Mesenchymal stem cell (in vitro differentiated cells and primary cell): ENCODE results near the gene RIF1.
A peak's percentile ranks its signal among the peaks of the same experiment; 100 is the strongest.

ENCODE experiments used
- DNase-seq: peaks from one replicate; pipeline ENCODE4 v3.0.0-alpha.2; 2013
- H2AFZ ChIP-seq: one replicate; pipeline ENCODE4 v1.6.1; 2013; ENCODE audit warnings: low read depth, mild to moderate bottlenecking, control low read depth, inconsistent platforms, low read length, moderate library complexity
- H2AK5ac ChIP-seq: 2 replicates; pipeline ENCODE4 v1.6.1; 2013; ENCODE audit warnings: low read length, moderate library complexity, mild to moderate bottlenecking, inconsistent platforms; ENCODE audit not compliant: severe bottlenecking
- H2BK120ac ChIP-seq: one replicate; pipeline ENCODE4 v1.6.1; 2013; ENCODE audit warnings: low read depth, mild to moderate bottlenecking, inconsistent platforms, low read length, moderate library complexity
- H2BK12ac ChIP-seq, 2 experiments: one replicate each; pipeline ENCODE4 v1.6.1; 2013; ENCODE audit warnings: inconsistent platforms in 2 of 2, low read length in 2 of 2, mild to moderate bottlenecking in 2 of 2, moderate library complexity in 2 of 2, control low read depth in 1 of 2
- H2BK15ac ChIP-seq: one replicate; pipeline ENCODE4 v1.6.1; 2013; ENCODE audit warnings: mild to moderate bottlenecking, low read depth, inconsistent platforms; ENCODE audit not compliant: poor library complexity, severe bottlenecking
- H2BK5ac ChIP-seq: 2 replicates; pipeline ENCODE4 v1.6.1; 2013; ENCODE audit warnings: low read depth, mild to moderate bottlenecking, low read length, control low read depth, inconsistent platforms; ENCODE audit not compliant: poor library complexity, severe bottlenecking
- H3K14ac ChIP-seq, 2 experiments: one replicate each; pipeline ENCODE4 v1.6.1; 2013; ENCODE audit warnings: inconsistent platforms in 2 of 2, low read length in 2 of 2, control low read depth in 1 of 2, mild to moderate bottlenecking in 1 of 2, moderate library complexity in 1 of 2
- H3K18ac ChIP-seq, 2 experiments: one replicate each; pipeline ENCODE4 v1.6.1; 2013; ENCODE audit warnings: inconsistent platforms in 2 of 2, low read length in 2 of 2, control low read depth in 1 of 2, low read depth in 1 of 2, mild to moderate bottlenecking in 1 of 2
- H3K23ac ChIP-seq, 2 experiments: one replicate each; pipeline ENCODE4 v1.6.1; 2013; ENCODE audit warnings: inconsistent platforms in 2 of 2, low read length in 2 of 2, mild to moderate bottlenecking in 2 of 2, moderate library complexity in 2 of 2, control low read depth in 1 of 2
- H3K27ac ChIP-seq: 2 replicates; pipeline ENCODE4 v1.5.1; 2013; ENCODE audit warnings: mild to moderate bottlenecking, moderate library complexity, low read length, control low read depth, inconsistent platforms; ENCODE audit not compliant: poor library complexity, severe bottlenecking
- H3K27me3 ChIP-seq, 2 experiments: 2 replicates each; pipeline versions ENCODE4 v1.6.1 to v1.7.0; 2013; ENCODE audit warnings: low read length in 2 of 2, mild to moderate bottlenecking in 2 of 2, moderate library complexity in 2 of 2, control low read depth in 1 of 2, inconsistent platforms in 1 of 2; ENCODE audit not compliant: control insufficient read depth in 1 of 2, insufficient read depth in 1 of 2
- H3K36me3 ChIP-seq, 2 experiments: 2 replicates each; pipeline versions ENCODE4 v1.6.1 to v1.7.0; 2013; ENCODE audit warnings: low read length in 2 of 2, control low read depth in 1 of 2, inconsistent platforms in 1 of 2, low read depth in 1 of 2, mild to moderate bottlenecking in 1 of 2; ENCODE audit not compliant: insufficient read depth in 2 of 2, control insufficient read depth in 1 of 2
- H3K4ac ChIP-seq, 2 experiments: one replicate each; pipeline ENCODE4 v1.6.1; 2013; ENCODE audit warnings: inconsistent platforms in 2 of 2, low read length in 2 of 2, mild to moderate bottlenecking in 2 of 2, moderate library complexity in 2 of 2, control low read depth in 1 of 2, low read depth in 1 of 2
- H3K4me1 ChIP-seq: 2 replicates; pipeline ENCODE4 v1.6.1; 2013; ENCODE audit warnings: low read depth, low read length, control low read depth; ENCODE audit not compliant: control insufficient read depth, insufficient read depth
- H3K4me2 ChIP-seq: 2 replicates; pipeline ENCODE4 v1.6.1; 2013; ENCODE audit warnings: low read length, mild to moderate bottlenecking, inconsistent platforms; ENCODE audit not compliant: poor library complexity, severe bottlenecking
- H3K4me3 ChIP-seq, 2 experiments: 2 replicates each; pipeline versions ENCODE4 v1.5.1 to v1.7.0; 2013; ENCODE audit warnings: low read length in 2 of 2, mild to moderate bottlenecking in 2 of 2, control low read depth in 1 of 2, low read depth in 1 of 2; ENCODE audit not compliant: insufficient read depth in 1 of 2
- H3K79me1 ChIP-seq: replicated peaks from 2 replicates; pipeline ENCODE4 v1.6.1; 2013; ENCODE audit warnings: mild to moderate bottlenecking, control low read depth, low read length, inconsistent platforms; ENCODE audit not compliant: poor library complexity, severe bottlenecking
- H3K9ac ChIP-seq: 2 replicates; pipeline ENCODE4 v1.7.0; 2013; ENCODE audit warnings: mild to moderate bottlenecking, low read length, moderate library complexity
- H3K9me3 ChIP-seq: 2 replicates; pipeline ENCODE4 v1.7.0; 2013; ENCODE audit warnings: mild to moderate bottlenecking, low read length; ENCODE audit not compliant: control insufficient read depth
- H4K8ac ChIP-seq: one replicate; pipeline ENCODE4 v1.6.1; 2013; ENCODE audit warnings: inconsistent platforms, mild to moderate bottlenecking, low read length, moderate library complexity
- H4K91ac ChIP-seq: one replicate; pipeline ENCODE4 v1.6.1; 2013; ENCODE audit warnings: mild to moderate bottlenecking, low read length, inconsistent platforms
- WGBS: methylation state at CpG from one replicate; pipeline ENCODE4 v1.1.7; 2013; ENCODE audit warnings: mixed read lengths; 5-methylcytosine and 5-hydroxymethylcytosine counted together

RIF1 gene

DNA sequence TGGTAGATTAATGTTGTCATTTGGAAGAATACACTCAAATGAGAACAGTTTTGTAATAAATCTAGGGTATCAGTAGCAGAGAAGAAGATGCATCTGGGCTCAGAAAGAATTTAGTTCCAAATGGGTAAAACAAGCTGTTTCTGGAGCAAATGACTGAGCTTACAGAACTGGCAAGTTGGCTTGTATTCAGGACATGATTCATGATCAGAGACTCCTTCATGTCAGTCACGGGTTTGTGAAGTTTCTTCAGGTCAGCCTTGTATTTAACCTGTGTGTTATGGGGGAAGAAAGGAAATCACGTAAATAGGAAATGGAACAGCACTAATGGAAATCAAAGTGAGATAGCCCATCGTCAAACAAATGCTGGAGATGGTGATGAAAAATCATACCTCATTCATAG, 109.1 kb downstream of the RIF1 start:
- WGBS: 100% methylated on average over 2 of the region's 3 CpGs
- no peak for DNase-seq
- no peak overlapping the region for H3K27ac ChIP-seq
- H3K4me2 ChIP-seq: no peak overlapping the region
- no peaks in the 10 kb centered on the region for H3K9me3 ChIP-seq
- no peak overlapping the region for H3K18ac ChIP-seq
- no peak overlapping the region for H3K9ac ChIP-seq
- no peak overlapping the region for H2AK5ac ChIP-seq
- H4K8ac ChIP-seq: no peak overlapping the region
- no peaks in the 10 kb centered on the region for H3K27me3 ChIP-seq
- no peak overlapping the region for H2BK120ac ChIP-seq
- no peak overlapping the region for H2BK5ac ChIP-seq
- H3K36me3 ChIP-seq: no peaks in the 10 kb centered on the region
- H3K14ac ChIP-seq: no peak overlapping the region
- H3K4me1 ChIP-seq: peaks cover 2% of the 10 kb centered on the region
- no peak overlapping the region for H2BK15ac ChIP-seq
- H3K79me1 ChIP-seq: no peaks in the 10 kb centered on the region
- no peak overlapping the region for H2AFZ ChIP-seq
- no peak overlapping the region for H3K4me3 ChIP-seq
- no peak overlapping the region for H4K91ac ChIP-seq
- H2BK12ac ChIP-seq: no peak overlapping the region
- H3K4ac ChIP-seq: no peak overlapping the region
- no peak overlapping the region for H3K23ac ChIP-seq

DNA sequence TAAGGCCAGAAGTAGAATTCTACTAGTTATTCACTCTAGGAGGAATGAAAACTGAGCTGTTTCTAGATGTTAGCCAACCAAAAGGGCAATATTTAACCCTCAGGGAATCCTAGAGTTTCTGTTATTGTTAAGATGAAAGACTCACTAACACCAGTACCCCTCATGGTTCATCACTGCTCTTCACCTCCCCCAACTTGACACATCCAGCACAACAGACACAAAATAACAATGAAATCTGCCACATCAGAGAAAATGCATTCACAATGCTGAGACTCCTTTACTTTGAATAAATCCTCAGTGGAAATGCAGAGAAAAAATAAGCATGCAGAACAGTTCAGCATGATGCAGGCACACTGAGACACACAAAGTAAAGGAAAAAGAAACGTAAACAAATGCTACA, 111.3 kb downstream of the RIF1 start:
- Histone ChIP-seq H3K9ac (no peak overlapping the region), H2BK12ac (no peak overlapping the region), H3K9me3 (no peaks in the 10 kb centered on the region), H3K23ac (no peak overlapping the region), H3K18ac (no peak overlapping the region), H3K14ac (no peak overlapping the region), H3K79me1 (no peaks in the 10 kb centered on the region), H2BK120ac (no peak overlapping the region), H3K4me2 (no peak overlapping the region), H3K36me3 (no peaks in the 10 kb centered on the region), H2BK5ac (no peak overlapping the region), H3K4me3 (no peak overlapping the region), H3K4ac (no peak overlapping the region), H2AFZ (no peak overlapping the region), H4K91ac (no peak overlapping the region), H3K27ac (no peak overlapping the region), H3K27me3 (no peaks in the 10 kb centered on the region), H2AK5ac (no peak overlapping the region), H2BK15ac (no peak overlapping the region), H3K4me1 (peaks cover 2% of the 10 kb centered on the region), H4K8ac (no peak overlapping the region)
- no CpG with 5 or more reads among the region's 1 CpG for WGBS
- DNase-seq: peak; percentile 13

DNA sequence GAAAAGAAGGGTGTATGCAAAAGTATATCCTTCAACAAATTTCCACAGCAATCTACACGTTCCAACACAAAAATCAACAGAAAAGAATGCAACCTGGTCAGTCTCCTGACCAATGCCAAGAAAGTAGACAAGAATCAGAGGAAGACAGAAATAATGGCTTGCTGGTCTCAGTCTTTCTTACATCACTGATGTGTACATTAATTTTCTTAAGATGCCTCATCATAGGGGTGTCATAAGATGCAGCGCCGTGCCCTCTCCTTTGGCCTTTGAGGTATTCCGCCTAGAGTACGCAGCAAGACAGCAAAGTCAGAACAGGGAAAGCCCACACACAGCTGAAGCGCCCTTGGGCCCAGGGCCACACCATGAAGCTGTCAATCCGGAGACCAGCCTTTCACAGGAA, 112.9 kb downstream of the RIF1 start:
- H3K9me3 ChIP-seq: no peaks in the 10 kb centered on the region
- WGBS: 98% methylated on average over 5 of the region's 7 CpGs
- no peak overlapping the region for H2AFZ ChIP-seq
- DNase-seq: no peak
- H4K8ac ChIP-seq: no peak overlapping the region
- no peak overlapping the region for H4K91ac ChIP-seq
- no peak overlapping the region for H3K23ac ChIP-seq
- H3K4me2 ChIP-seq: no peak overlapping the region
- no peak overlapping the region for H3K4ac ChIP-seq
- no peak overlapping the region for H3K18ac ChIP-seq
- no peak overlapping the region for H3K4me3 ChIP-seq
- no peak overlapping the region for H2BK120ac ChIP-seq
- no peaks in the 10 kb centered on the region for H3K27me3 ChIP-seq
- peaks cover 2% of the 10 kb centered on the region for H3K4me1 ChIP-seq
- H3K14ac ChIP-seq: no peak overlapping the region
- no peak overlapping the region for H2BK5ac ChIP-seq
- H2AK5ac ChIP-seq: no peak overlapping the region
- no peaks in the 10 kb centered on the region for H3K36me3 ChIP-seq
- H3K79me1 ChIP-seq: no peaks in the 10 kb centered on the region
- H2BK12ac ChIP-seq: no peak overlapping the region
- no peak overlapping the region for H3K27ac ChIP-seq
- no peak overlapping the region for H3K9ac ChIP-seq
- no peak overlapping the region for H2BK15ac ChIP-seq

DNA sequence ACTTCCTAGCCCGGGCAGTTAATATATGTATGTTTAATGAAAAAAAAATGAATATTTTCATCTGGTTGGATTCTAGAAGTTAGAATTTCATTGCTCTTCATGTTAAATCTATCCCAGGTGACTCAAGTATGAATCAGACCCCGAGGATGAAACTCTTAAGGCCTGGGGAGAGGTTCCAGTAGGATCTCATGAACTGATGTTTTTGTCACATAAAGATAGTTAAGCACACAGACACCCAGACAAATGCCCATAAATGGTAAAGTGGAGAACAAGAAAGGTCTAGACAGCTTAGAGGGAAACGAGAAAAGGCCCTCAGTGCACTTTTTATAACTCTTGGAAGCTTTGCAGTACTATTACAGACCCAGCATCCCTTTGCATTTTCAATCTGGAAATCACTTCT, 114.1 kb downstream of the RIF1 start:
- Histone ChIP-seq H3K27ac (no peak overlapping the region), H3K79me1 (no peaks in the 10 kb centered on the region), H3K9ac (no peak overlapping the region), H3K18ac (no peak overlapping the region), H3K36me3 (no peaks in the 10 kb centered on the region), H3K23ac (no peak overlapping the region), H3K4me3 (no peak overlapping the region), H2BK120ac (no peak overlapping the region), H2BK15ac (no peak overlapping the region), H2AK5ac (no peak overlapping the region), H4K91ac (no peak overlapping the region), H3K27me3 (no peaks in the 10 kb centered on the region), H3K14ac (no peak overlapping the region), H3K4me2 (no peak overlapping the region), H2BK5ac (no peak overlapping the region), H3K9me3 (no peaks in the 10 kb centered on the region), H3K4ac (no peak overlapping the region), H2BK12ac (no peak overlapping the region), H3K4me1 (peaks cover 2% of the 10 kb centered on the region), H4K8ac (no peak overlapping the region), H2AFZ (no peak overlapping the region)
- no peak for DNase-seq
- 56% methylated on average over 1 of the region's 3 CpGs for WGBS
